Natural killer cell treated with Interleukin-12 subunit alpha and Interleukin-12 subunit beta and Interleukin-15 and Interleukin-18, amount 100 ng/mL, for 72 hours (primary cell): ENCODE results near the gene TIA1. TPM values are rescaled to one million over a fixed set of nuclear protein-coding genes. Genes with fewer than 3 reads are reported as not detected.
"Not testable (repeated sequence)": the region's sequence is repeated elsewhere in the genome, so short reads cannot be mapped to it uniquely, and the experiment has no call there.

ENCODE experiments used
- ATAC-seq, 2 donors: fragments of 150-1000 bp; cut with Tn5 transposase in 1 of 2; sonication (Bioruptor Pico), chemical (Tn5 transposase) in 1 of 2; 2 replicates each; pipeline ENCODE4 v1.10.0; 2021
- DNase-seq: peaks from one replicate; pipeline ENCODE4 v3.0.0; 2022; ENCODE audit warnings: low spot score
- H3K27ac Mint-ChIP-seq, 2 donors: 1 replicate in 1 of 2; 2 replicates in 1 of 2; pipeline ENCODE4 v1.8.0; 2022; ENCODE audit warnings: mixed read lengths in 2 of 2, mild to moderate bottlenecking in 1 of 2, moderate library complexity in 1 of 2
- H3K27me3 Mint-ChIP-seq, 2 donors: 1 replicate in 1 of 2; 2 replicates in 1 of 2; pipeline ENCODE4 v1.8.0; 2022; ENCODE audit warnings: mixed read lengths in 2 of 2
- H3K36me3 Mint-ChIP-seq: one replicate; pipeline ENCODE4 v1.8.0; 2022; ENCODE audit warnings: mixed read lengths
- H3K4me1 Mint-ChIP-seq, 2 donors: 1 replicate in 1 of 2; 2 replicates in 1 of 2; pipeline ENCODE4 v1.8.0; 2022; ENCODE audit warnings: low read depth in 2 of 2, mixed read lengths in 2 of 2, mild to moderate bottlenecking in 1 of 2
- H3K4me3 Mint-ChIP-seq: one replicate; pipeline ENCODE4 v1.8.0; 2022; ENCODE audit warnings: mixed read lengths
- H3K9me3 Mint-ChIP-seq: 2 replicates; pipeline ENCODE4 v1.8.0; 2022; ENCODE audit warnings: mixed read lengths
- total RNA-seq, 2 donors: library from RNA; stranded (reverse); gene quantifications; one replicate each; pipeline ENCODE4 v1.2.3, GENCODE V29; 2022

The TIA1 gene, protein sequence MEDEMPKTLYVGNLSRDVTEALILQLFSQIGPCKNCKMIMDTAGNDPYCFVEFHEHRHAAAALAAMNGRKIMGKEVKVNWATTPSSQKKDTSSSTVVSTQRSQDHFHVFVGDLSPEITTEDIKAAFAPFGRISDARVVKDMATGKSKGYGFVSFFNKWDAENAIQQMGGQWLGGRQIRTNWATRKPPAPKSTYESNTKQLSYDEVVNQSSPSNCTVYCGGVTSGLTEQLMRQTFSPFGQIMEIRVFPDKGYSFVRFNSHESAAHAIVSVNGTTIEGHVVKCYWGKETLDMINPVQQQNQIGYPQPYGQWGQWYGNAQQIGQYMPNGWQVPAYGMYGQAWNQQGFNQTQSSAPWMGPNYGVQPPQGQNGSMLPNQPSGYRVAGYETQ
- total RNA-seq = 100 to 1,000 TPM; 103 to 125 TPM

DNA sequence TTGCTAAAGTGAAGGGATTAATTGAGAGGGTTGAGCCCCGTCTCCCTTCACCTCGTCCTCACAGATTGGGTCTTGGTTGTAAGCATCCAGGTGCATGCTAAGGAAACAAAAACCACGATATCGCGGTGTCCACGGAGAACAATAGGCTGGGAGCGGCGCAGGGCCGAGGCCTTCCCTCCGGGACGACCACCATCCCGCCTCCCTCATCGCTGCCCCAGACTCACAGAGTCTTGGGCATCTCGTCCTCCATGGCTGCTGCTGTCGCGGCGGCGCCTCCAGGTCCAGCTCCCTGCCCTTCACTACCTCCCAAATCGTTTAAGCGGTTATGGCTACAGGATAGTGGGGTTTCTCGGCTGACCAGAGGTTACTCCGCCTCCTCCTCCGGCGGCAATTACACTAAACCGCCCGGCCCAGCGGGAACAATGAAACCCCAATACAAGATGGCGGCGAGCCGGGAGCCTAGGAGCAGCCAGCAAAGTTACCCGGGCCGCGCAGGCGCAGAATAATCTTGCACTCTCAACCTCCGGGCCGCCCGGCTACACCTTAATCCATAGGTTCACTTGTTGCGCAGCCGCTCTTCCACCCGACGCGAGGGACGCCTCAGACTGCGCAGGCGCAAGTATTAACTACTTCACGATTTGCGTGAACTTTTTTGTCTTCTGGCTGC, at the start of gene TIA1:
Gene TIA1 (minus strand): TSS at position 448 of the 667 bp plus-strand sequence. CDS start 198 bp downstream, at position 250.
- H3K27ac Mint-ChIP-seq = peak within 1 kb of the TSS; percentile 94
- peaks cover 11% of the 10 kb centered on the region for H3K36me3 Mint-ChIP-seq
- peak; percentile 99 for ATAC-seq
- H3K27me3 Mint-ChIP-seq = no peaks in the 10 kb centered on the region
- H3K4me3 Mint-ChIP-seq = peak within 1 kb of the TSS; percentile 98
- DNase-seq = peak; percentile 99
- no peaks in the 10 kb centered on the region for H3K9me3 Mint-ChIP-seq
- peaks cover 18 to 30% of the 10 kb centered on the region in 2 donors for H3K4me1 Mint-ChIP-seq

DNA sequence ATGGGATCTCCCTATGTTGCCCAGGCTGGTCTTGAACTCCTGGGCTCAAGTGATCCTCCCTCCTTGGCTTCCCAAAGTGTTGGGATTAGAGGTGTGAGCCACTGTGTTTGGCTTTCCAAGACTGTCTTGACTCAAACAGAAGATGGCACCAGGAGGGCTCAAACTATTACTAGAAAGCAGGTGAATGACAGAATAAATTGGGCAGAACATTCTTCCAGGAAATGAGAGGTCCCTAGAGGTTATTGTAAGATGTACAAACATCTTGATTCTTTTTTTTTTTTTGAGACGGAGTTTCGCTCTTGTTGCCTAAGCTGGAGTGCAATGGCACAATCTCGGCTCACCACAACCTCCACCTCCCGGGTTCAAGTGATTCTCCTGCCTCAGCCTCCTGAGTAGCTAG, 49.4 kb upstream of the TIA1 start:
- H3K4me3 Mint-ChIP-seq, ATAC-seq, DNase-seq, H3K9me3 Mint-ChIP-seq, H3K36me3 Mint-ChIP-seq, H3K27me3 Mint-ChIP-seq, H3K27ac Mint-ChIP-seq: not testable (repeated sequence)
- peaks cover 10 to 13% of the 10 kb centered on the region in 2 donors for H3K4me1 Mint-ChIP-seq

DNA sequence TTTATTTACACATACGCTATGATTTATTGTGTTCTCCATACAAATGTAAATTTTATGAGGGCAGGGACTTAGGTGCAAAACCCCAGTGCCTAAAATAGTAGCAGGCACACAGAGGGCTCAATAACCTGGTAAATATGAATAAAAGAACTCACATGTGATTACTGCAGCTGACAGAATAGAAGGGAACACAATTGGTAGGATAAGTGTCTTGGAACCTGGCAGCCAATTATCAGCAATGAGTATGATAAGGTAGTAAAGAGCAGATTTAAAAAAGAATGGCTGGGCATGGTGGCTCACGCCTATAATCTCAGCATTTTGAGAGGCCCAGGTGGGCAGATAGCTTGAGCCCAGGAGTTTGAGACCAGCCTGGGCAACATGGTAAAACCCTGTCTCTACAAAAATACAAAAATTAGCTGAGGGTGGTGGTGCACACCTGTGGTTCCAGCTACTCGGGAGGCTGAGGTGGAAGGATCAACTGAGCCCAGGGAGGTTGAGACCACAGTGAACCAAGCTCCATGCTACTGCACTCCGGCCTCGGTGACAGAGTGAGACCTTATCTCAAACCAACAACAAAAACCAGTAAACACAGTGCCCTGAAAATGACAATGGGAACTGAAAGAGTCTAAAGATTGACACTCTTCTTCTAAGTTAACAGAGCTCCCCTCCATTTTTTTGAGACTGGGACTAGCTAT, 35.2 kb upstream of the TIA1 start:
- no peak for ATAC-seq
- Mint-ChIP-seq H3K9me3 (no peaks in the 10 kb centered on the region), H3K4me1 (peaks cover 25 to 26% of the 10 kb centered on the region in 2 donors), H3K4me3 (no peak overlapping the region), H3K36me3 (peaks cover 49% of the 10 kb centered on the region), H3K27me3 (no peaks in the 10 kb centered on the region), H3K27ac (peak overlapping the region; percentile 18 to 21)
- DNase-seq = no peak

DNA sequence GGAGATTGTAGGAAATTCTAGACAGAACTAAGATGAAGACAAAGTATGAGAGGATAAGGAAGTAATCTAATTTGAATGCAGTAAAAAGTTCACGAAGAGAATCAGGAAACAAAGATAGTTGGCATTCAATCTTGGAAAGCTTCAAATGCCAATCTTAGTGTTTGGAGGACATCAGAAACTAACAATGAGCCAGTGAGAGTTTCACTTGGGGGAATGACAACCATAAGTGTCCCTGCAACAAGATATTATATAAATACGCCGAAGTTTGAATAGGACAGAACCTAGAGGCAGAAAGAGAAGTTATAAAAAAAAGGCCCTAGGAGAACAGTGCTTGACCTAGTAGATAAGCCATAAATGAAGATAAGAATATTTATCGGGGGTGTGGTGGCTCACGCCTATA, 34.0 kb upstream of the TIA1 start:
- DNase-seq (no peak), ATAC-seq (no peak)
- H3K27me3 Mint-ChIP-seq = no peaks in the 10 kb centered on the region
- peak overlapping the region in 1 of 2 donors; percentile 10 for H3K27ac Mint-ChIP-seq
- H3K4me1 Mint-ChIP-seq = peaks cover 25 to 26% of the 10 kb centered on the region in 2 donors
- H3K36me3 Mint-ChIP-seq = peaks cover 48% of the 10 kb centered on the region
- no peaks in the 10 kb centered on the region for H3K9me3 Mint-ChIP-seq
- H3K4me3 Mint-ChIP-seq = no peak overlapping the region

DNA sequence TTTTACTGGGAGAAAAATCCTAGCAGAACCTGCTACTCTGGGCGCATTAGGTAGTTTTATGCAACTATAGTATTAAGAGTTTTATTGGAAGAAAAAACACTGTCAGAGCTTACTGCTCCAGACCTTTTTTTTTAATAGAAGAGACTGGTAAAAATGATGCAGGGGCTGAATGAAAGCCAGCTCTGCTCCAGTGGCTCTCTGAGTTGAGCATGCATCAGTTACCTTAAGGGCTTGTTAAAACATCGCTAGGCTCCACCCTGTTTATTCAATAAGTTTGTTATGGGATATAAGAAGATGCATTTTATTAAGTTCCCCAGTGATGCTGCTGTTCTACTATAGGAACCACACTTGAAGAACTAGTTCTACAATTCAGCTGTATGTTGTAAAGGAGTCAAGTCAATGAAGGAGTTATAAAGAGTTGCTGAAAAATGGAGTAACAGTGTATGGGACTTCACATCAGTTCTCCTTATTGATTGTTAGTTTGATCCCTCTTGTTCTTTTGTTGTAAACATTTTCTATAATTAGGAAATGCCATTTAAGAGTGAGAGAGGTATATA, 31.9 kb upstream of the TIA1 start:
- peaks cover 37% of the 10 kb centered on the region for H3K36me3 Mint-ChIP-seq
- H3K4me3 Mint-ChIP-seq = no peak overlapping the region
- no peak for ATAC-seq
- no peak overlapping the region for H3K27ac Mint-ChIP-seq
- no peaks in the 10 kb centered on the region for H3K27me3 Mint-ChIP-seq
- no peaks in the 10 kb centered on the region for H3K9me3 Mint-ChIP-seq
- peaks cover 11 to 19% of the 10 kb centered on the region in 2 donors for H3K4me1 Mint-ChIP-seq
- DNase-seq = no peak

DNA sequence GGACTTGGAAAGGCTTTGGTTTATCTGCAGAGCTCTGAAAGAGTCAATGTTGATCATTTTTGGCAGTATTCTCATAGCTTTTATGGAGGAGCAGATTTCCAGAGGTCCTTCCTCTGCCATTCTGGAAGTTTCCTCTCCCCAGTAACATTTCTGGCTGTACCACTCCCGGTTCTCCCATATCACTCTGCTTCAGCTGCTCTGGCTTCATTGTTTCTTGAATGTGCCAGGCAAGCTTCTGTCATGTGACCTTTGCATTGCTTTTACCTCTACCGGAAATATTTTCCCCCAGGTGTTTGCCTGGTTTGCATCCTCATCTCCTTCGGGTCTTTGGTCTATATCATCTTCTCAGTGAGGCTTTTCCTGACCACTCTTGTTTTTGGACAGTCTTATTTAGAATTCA, 21.9 kb upstream of the TIA1 start:
- ATAC-seq (no peak), DNase-seq (no peak)
- Mint-ChIP-seq H3K27ac (no peak overlapping the region), H3K4me1 (no peaks in the 10 kb centered on the region), H3K36me3 (peaks cover 6% of the 10 kb centered on the region), H3K4me3 (no peak overlapping the region), H3K27me3 (no peaks in the 10 kb centered on the region), H3K9me3 (no peaks in the 10 kb centered on the region)

DNA sequence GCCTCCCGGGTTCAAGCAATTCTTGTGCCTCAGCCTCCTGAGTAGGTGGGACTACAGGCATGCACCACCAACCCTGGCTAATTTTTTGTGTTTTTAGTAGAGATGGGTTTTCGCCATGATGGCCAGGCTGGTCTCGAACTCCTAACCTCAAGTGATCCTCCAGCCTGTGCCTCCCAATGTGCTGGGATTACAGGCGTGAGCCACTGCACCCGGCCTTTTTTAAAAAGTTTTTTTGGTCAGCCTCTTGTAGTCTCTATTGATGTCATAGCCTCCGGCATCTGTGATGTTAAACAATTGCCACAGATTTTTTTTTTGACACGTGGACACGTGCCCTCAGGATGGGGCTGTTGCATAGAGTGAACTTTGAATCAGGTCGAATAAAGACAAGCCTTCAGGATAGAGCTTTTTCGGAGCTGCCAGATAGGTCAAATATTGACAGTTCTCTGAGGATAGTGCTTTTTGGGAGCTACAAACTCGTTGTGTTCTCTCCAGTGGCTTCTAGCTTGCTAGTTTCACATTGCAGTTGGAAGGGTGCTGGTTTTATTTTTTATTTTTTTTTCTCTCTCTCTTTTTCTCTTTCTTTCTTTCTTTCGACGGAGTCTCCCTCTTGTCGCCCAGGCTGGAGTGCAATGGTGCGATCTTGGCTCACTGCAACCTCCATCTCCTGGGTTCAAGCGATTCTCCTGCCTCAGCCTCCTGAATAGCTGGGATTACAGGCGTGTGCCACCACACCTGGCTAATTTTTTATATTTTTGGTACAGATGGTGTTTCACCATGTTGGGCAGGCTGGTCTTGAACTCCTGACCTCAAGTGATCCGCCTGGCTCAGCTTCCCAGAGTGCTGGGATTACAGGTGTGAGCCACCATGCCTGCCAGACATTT, 21.2 kb upstream of the TIA1 start:
- H3K27ac Mint-ChIP-seq, ATAC-seq, H3K4me3 Mint-ChIP-seq, H3K9me3 Mint-ChIP-seq, H3K4me1 Mint-ChIP-seq, H3K36me3 Mint-ChIP-seq, H3K27me3 Mint-ChIP-seq, DNase-seq: not testable (repeated sequence)

DNA sequence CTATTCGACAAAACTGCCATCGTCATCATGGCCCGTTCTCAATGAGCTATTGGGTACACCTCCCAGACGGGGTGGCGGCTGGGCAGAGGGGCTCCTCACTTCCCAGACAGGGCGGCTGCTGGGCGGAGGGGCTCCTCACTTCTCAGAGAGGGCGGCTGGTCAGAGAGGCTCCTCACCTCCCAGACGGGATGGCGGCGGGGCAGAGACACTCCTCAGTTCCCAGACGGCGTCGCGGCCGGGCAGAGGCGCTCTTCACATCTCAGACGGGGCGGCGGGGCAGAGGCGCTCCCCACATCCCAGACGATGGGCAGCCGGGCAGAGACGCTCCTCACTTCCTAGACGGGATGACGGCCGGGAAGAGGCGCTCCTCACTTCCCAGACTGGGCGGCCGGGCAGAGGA, 18.5 kb upstream of the TIA1 start:
- ATAC-seq, H3K27ac Mint-ChIP-seq, H3K9me3 Mint-ChIP-seq, H3K36me3 Mint-ChIP-seq, H3K4me3 Mint-ChIP-seq, DNase-seq, H3K4me1 Mint-ChIP-seq, H3K27me3 Mint-ChIP-seq: not testable (repeated sequence)

DNA sequence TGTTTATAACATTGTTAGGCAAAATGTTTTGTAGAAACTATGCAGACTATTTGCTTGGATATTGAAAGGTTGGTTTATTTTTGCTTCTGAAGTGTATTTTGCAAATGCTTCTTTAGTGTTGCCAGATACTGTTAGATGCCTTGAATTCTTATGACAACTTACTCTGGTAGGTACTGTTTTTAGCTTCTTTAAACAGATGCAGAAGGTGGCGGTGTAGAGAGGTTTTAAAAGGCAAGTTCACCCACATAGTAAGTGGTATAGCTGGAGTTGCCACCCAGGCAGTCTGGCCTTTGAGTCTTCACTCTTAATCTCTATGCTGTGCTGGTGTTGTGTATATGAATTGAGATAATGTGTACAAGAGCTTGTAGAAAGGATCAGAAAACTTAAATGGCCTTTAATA, 13.1 kb upstream of the TIA1 start:
- Mint-ChIP-seq H3K36me3 (no peaks in the 10 kb centered on the region), H3K4me3 (no peak overlapping the region), H3K27ac (no peak overlapping the region), H3K4me1 (peaks cover 4 to 13% of the 10 kb centered on the region in 2 donors), H3K27me3 (no peaks in the 10 kb centered on the region), H3K9me3 (no peaks in the 10 kb centered on the region)
- ATAC-seq (no peak), DNase-seq (no peak)

DNA sequence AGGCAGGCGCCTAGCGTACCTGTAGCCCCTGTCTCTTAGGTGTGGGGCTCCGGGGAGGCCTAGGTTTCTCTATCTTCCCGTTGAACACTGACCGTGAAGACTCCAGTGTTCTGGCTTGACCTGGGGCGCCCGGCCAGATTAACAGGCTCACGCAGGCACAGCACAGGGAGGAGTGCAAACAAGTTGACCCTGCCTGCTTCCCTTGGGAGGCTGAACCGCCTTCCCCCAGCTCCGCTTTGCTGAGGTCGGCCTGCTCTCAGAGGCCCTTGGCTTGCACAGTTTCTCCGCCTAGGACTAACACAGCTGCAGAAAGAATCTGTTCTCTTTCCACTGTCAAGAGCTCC, 10.1 kb upstream of the TIA1 start:
- DNase-seq (no peak), ATAC-seq (no peak)
- Mint-ChIP-seq H3K9me3 (no peaks in the 10 kb centered on the region), H3K27ac (no peak overlapping the region), H3K4me3 (peak overlapping the region; percentile 89), H3K36me3 (no peaks in the 10 kb centered on the region), H3K4me1 (peaks cover 4 to 13% of the 10 kb centered on the region in 2 donors), H3K27me3 (no peaks in the 10 kb centered on the region)

DNA sequence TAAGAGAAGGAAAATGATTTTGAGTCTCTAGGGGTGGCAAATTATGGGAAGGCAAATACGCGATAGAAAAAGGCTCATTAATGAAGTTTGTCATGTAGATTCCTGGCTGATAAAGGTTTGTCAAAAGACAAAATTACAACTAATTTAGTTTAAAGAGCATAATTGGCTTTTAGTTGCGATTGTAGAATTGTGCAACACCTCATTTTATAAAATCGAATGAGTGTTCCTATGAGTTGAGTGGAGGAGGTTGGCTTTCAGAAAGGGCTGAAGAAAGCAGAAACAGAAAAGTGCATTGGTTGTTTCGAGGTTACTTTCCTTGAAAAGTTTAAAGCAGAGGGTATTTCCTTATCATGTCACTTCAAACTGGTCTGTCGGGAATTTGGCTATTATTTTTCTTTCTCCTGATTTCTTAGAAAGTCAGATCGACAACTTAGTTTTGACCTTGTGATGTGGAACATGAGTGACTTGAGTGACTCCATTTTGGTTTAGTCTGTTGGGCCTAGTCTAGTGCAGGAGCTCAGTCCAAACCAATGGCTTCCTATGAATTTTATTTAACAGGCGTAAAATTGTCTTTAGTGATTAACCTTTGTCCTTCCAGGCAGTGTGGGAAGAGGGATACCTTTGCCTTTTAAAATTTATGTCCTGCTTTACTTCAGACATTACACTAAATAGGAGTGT, 7.3 kb upstream of the TIA1 start:
- no peak overlapping the region for H3K27ac Mint-ChIP-seq
- H3K36me3 Mint-ChIP-seq = no peaks in the 10 kb centered on the region
- H3K27me3 Mint-ChIP-seq = no peaks in the 10 kb centered on the region
- peaks cover 4 to 13% of the 10 kb centered on the region in 2 donors for H3K4me1 Mint-ChIP-seq
- no peaks in the 10 kb centered on the region for H3K9me3 Mint-ChIP-seq
- DNase-seq (no peak), ATAC-seq (no peak)
- peak overlapping the region; percentile 38 for H3K4me3 Mint-ChIP-seq

DNA sequence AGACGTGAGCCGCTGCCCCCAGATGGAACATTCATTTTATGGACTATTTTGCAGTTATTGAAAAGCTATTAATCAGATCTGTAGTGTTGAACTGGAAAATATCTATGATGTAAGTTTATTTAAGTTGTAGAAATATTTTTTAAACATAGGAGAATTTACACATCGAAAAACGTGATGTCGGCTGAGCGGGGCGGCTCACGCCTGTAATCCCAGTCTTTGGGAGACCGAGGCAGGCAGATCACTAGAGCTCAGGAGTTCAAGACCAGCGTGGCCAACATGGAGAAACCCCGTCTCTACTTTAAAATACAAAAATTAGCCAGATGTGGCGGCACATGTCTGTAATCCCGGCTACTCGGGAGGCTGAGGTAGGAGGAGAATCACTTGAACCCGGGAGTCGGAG, 2.0 kb upstream of the TIA1 start:
- no peak overlapping the region for H3K4me3 Mint-ChIP-seq
- H3K36me3 Mint-ChIP-seq = peaks cover 11% of the 10 kb centered on the region
- no peaks in the 10 kb centered on the region for H3K27me3 Mint-ChIP-seq
- no peaks in the 10 kb centered on the region for H3K9me3 Mint-ChIP-seq
- H3K27ac Mint-ChIP-seq = no peak overlapping the region
- no peak for DNase-seq
- peaks cover 11 to 21% of the 10 kb centered on the region in 2 donors for H3K4me1 Mint-ChIP-seq
- ATAC-seq = no peak
